CD4-positive, alpha-beta T cell (primary cell): Measurements from ENCODE around the gene TST. TPM values are rescaled to one million over a fixed set of nuclear protein-coding genes. Genes with fewer than 3 reads are reported as not detected.

Source experiments
- ATAC-seq: fragments of 200-7000 bp; cut with Tn5 transposase; one replicate; pipeline ENCODE4 v1.10.0; 2022; ENCODE audit warnings: mild to moderate bottlenecking; ENCODE audit not compliant: poor library complexity
- CTCF ChIA-PET: fragments of 350-600 bp; sonication (Branson Sonifier 250); formaldehyde crosslinking; loops from one replicate; lab custom pipeline; 2021; ENCODE audit warnings: antibody characterized with exemption, inconsistent platforms; lab: Charles Lee
- POLR2A ChIA-PET: fragments of 350-600 bp; sonication (Branson Sonifier 250); formaldehyde crosslinking; loops from one replicate; lab custom pipeline; 2021; ENCODE audit warnings: antibody characterized with exemption, inconsistent platforms; lab: Charles Lee
- DNase-seq, 14 experiments: peaks; one replicate each; pipeline ENCODE4 v3.0.0-alpha.2; 2013 to 2020; ENCODE audit warnings: mixed read lengths in 2 of 14
- H3K27ac ChIP-seq, 2 donors: one replicate each; pipeline versions ENCODE4 v1.5.1 to v1.7.0; 2013; ENCODE audit warnings: low read length in 2 of 2, low read depth in 1 of 2, mild to moderate bottlenecking in 1 of 2
- H3K27me3 ChIP-seq, 2 experiments: 1 replicate in 1 of 2; 2 replicates in 1 of 2; pipeline versions ENCODE4 v1.6.1 to v1.7.0; 2013; ENCODE audit warnings: low read length in 2 of 2, control low read depth in 1 of 2, mild to moderate bottlenecking in 1 of 2, moderate library complexity in 1 of 2; ENCODE audit not compliant: insufficient read depth in 2 of 2, control insufficient read depth in 1 of 2
- H3K36me3 ChIP-seq: one replicate; pipeline ENCODE4 v1.6.1; 2013; ENCODE audit warnings: low read length, control low read depth; ENCODE audit not compliant: insufficient read depth
- H3K4me1 ChIP-seq: one replicate; pipeline ENCODE4 v1.6.1; 2013; ENCODE audit warnings: low read length, control low read depth; ENCODE audit not compliant: insufficient read depth
- H3K4me3 ChIP-seq: one replicate; pipeline ENCODE4 v1.5.1; 2013; ENCODE audit warnings: mild to moderate bottlenecking, low read length, moderate library complexity
- H3K9me3 ChIP-seq, 2 experiments: 1 replicate in 1 of 2; 2 replicates in 1 of 2; pipeline versions ENCODE4 v1.6.1 to v1.7.0; 2013; ENCODE audit warnings: low read length in 2 of 2, mild to moderate bottlenecking in 2 of 2, control low read depth in 1 of 2, moderate library complexity in 1 of 2; ENCODE audit not compliant: control insufficient read depth in 1 of 2, insufficient read depth in 1 of 2
- H3K27ac Mint-ChIP-seq: one replicate; pipeline ENCODE4 v1.8.0; 2020; ENCODE audit warnings: mixed read lengths
- H3K27me3 Mint-ChIP-seq: one replicate; pipeline ENCODE4 v1.8.0; 2021; ENCODE audit warnings: mixed read lengths
- H3K36me3 Mint-ChIP-seq: one replicate; pipeline ENCODE4 v1.8.0; 2021; ENCODE audit warnings: low read depth, mixed read lengths
- H3K4me1 Mint-ChIP-seq: one replicate; pipeline ENCODE4 v1.8.0; 2021; ENCODE audit warnings: low read depth, mixed read lengths
- H3K4me3 Mint-ChIP-seq: one replicate; pipeline ENCODE4 v1.8.0; 2020; ENCODE audit warnings: mild to moderate bottlenecking, mixed read lengths
- H3K9me3 Mint-ChIP-seq: one replicate; pipeline ENCODE4 v1.8.0; 2020; ENCODE audit warnings: mixed read lengths
- CTCF ChIP-seq: fragments of 200-600 bp; IDR thresholded peaks from one replicate; pipeline ENCODE4 v1.8.0; 2022; ENCODE audit warnings: antibody characterized with exemption, mild to moderate bottlenecking
- intact Hi-C, 2 experiments: fragments of 100-400 bp; cut with DNase I in 1 of 2; cut with micrococcal nuclease in 1 of 2; formaldehyde crosslinking; loops; one replicate each; pipeline versions ENCODE4 v1.15.1 to v1.9.0; 2023 to 2025; cut with DNase I, micrococcal nuclease
- total RNA-seq, 174 experiments: library from RNA in 2 of 174; stranded (reverse) in 2 of 174; gene quantifications; one replicate each; pipeline ENCODE4 v1.2.3 and lab custom pipeline; 2021 to 2026

Gene TST
- total RNA-seq, 2 experiments from 2014 or later = not detected

- no peak overlapping the region for H3K4me3 ChIP-seq
- no peak overlapping the region for H3K4me3 Mint-ChIP-seq
- TF ChIP-seq CTCF = no peak
- H3K36me3 ChIP-seq = peaks cover 24% of the 10 kb centered on the region
- H3K9me3 ChIP-seq = no peaks in the 10 kb centered on the region
- intact Hi-C loops = no loop called here
- H3K27ac ChIP-seq = no peak overlapping the region
- no peak for ATAC-seq
- H3K9me3 Mint-ChIP-seq = no peaks in the 10 kb centered on the region
- no peak for DNase-seq
- H3K4me1 ChIP-seq = peaks cover 21% of the 10 kb centered on the region
- no peaks in the 10 kb centered on the region for H3K27me3 Mint-ChIP-seq
- ChIA-PET POLR2A (no interaction called here), CTCF (interaction anchor here (1.2 kb wide), 1 partner anchor 198 kb away, joined by 3 read pairs; no protein-coding TSS in a partner anchor)
- H3K4me1 Mint-ChIP-seq = peaks cover 6% of the 10 kb centered on the region
- peaks cover 15% of the 10 kb centered on the region for H3K36me3 Mint-ChIP-seq
- H3K27me3 ChIP-seq = no peaks in the 10 kb centered on the region
- no peak overlapping the region for H3K27ac Mint-ChIP-seq
These were observed 42.5 kb upstream of the TST start for GRCh38 chr22:37061611-37062375.

GRCh38 chr22:37060801-37061610 is 41.8 kb upstream of the TST start:
- Histone ChIP-seq H3K27ac (no peak overlapping the region), H3K9me3 (no peaks in the 10 kb centered on the region), H3K4me3 (no peak overlapping the region), H3K36me3 (peaks cover 28% of the 10 kb centered on the region), H3K4me1 (peaks cover 21% of the 10 kb centered on the region), H3K27me3 (no peaks in the 10 kb centered on the region)
- Mint-ChIP-seq H3K27me3 (no peaks in the 10 kb centered on the region), H3K36me3 (peaks cover 19% of the 10 kb centered on the region), H3K4me1 (peaks cover 6% of the 10 kb centered on the region), H3K27ac (no peak overlapping the region), H3K4me3 (no peak overlapping the region), H3K9me3 (no peaks in the 10 kb centered on the region)
- TF ChIP-seq CTCF = no peak
- DNase-seq (no peak), ATAC-seq (no peak)
- POLR2A ChIA-PET = no interaction called here
- intact Hi-C loops = no loop called here
- CTCF ChIA-PET = interaction anchor here (1.2 kb wide), 1 partner anchor 198 kb away, joined by 3 read pairs; no protein-coding TSS in a partner anchor

- H3K4me1 Mint-ChIP-seq = peaks cover 6% of the 10 kb centered on the region
- ChIA-PET POLR2A (no interaction called here), CTCF (no interaction called here)
- ATAC-seq = peak; percentile 86
- H3K27ac Mint-ChIP-seq = peak overlapping the region; percentile 9
- H3K27me3 ChIP-seq = no peaks in the 10 kb centered on the region
- H3K36me3 Mint-ChIP-seq = peaks cover 27% of the 10 kb centered on the region
- intact Hi-C loops = no loop called here
- no peak overlapping the region for H3K4me3 ChIP-seq
- peak in 4 of 14 experiments; percentile 19 to 44 (median 27) for DNase-seq
- no peak for TF ChIP-seq CTCF
- H3K36me3 ChIP-seq = peaks cover 37% of the 10 kb centered on the region
- peaks cover 21% of the 10 kb centered on the region for H3K4me1 ChIP-seq
- no peaks in the 10 kb centered on the region for H3K27me3 Mint-ChIP-seq
- H3K27ac ChIP-seq = no peak overlapping the region
- no peaks in the 10 kb centered on the region for H3K9me3 Mint-ChIP-seq
- no peak overlapping the region for H3K4me3 Mint-ChIP-seq
- no peaks in the 10 kb centered on the region for H3K9me3 ChIP-seq
These were observed 40.7 kb upstream of the TST start for GRCh38 chr22:37059876-37060449.
